Ovary (tissue), 9 donors: ENCODE results near the gene FRY. TPM values are rescaled to one million over a fixed set of nuclear protein-coding genes. Genes with fewer than 3 reads are reported as not detected.

Experiments
- DNase-seq, 5 donors: peaks; one replicate each; pipeline ENCODE4 v3.0.0-alpha.2; 2019 to 2020
- H3K27ac ChIP-seq, 2 donors: fragments of 200-600 bp; one replicate each; pipeline versions ENCODE4 v1.5.1 to v1.8.0; 2019 to 2022
- H3K27me3 ChIP-seq: fragments of 200-600 bp; one replicate; pipeline ENCODE4 v1.8.0; 2022
- H3K36me3 ChIP-seq: fragments of 200-600 bp; sonication (generic); one replicate; pipeline ENCODE4 v1.5.1; 2019
- H3K4me1 ChIP-seq: one replicate; pipeline ENCODE4 v1.8.1; 2013; ENCODE audit warnings: mild to moderate bottlenecking, moderate library complexity; ENCODE audit not compliant: insufficient read depth
- H3K4me3 ChIP-seq: fragments of 200-600 bp; sonication (generic); one replicate; pipeline ENCODE4 v1.5.1; 2017
- H3K9me3 ChIP-seq, 2 donors: fragments of 200-600 bp in 1 of 2; sonication (generic) in 1 of 2; one replicate each; pipeline versions ENCODE4 v1.5.1 to v1.8.1; 2013 to 2019; ENCODE audit warnings: mild to moderate bottlenecking in 1 of 2, moderate library complexity in 1 of 2
- CTCF ChIP-seq, 3 donors: fragments of 450-650 bp in 2 of 3; fragments of 200-600 bp in 1 of 3; IDR thresholded peaks; one replicate each; pipeline versions ENCODE4 v1.5.1 to v1.8.0; 2016 to 2022; ENCODE audit warnings: antibody characterized with exemption in 3 of 3, mild to moderate bottlenecking in 1 of 3
- EP300 ChIP-seq: sonication (generic); formaldehyde crosslinking; IDR thresholded peaks from one replicate; pipeline ENCODE4 v1.6.1; 2017; ENCODE audit warnings: antibody characterized with exemption
- POLR2A ChIP-seq: fragments of 450-650 bp; IDR thresholded peaks from one replicate; pipeline ENCODE4 v1.6.1; 2017; ENCODE audit warnings: antibody characterized with exemption, mild to moderate bottlenecking, moderate library complexity
- WGBS, 3 donors: extraction: QIAGEN DNeasy Blood & Tissue Kit in 1 of 3; methylation state at CpG; one replicate each; pipeline versions ENCODE4 v1.1.5 to v1.1.7; 2013 to 2017; 5-methylcytosine and 5-hydroxymethylcytosine counted together
- intact Hi-C, 4 donors: fragments of 100-400 bp; cut with DNase I; formaldehyde crosslinking; loops; one replicate each; pipeline versions ENCODE4 v1.11.0 to v1.15.1; 2022 to 2023
- polyA plus RNA-seq, 2 donors: library from polyadenylated mRNA; stranded (reverse); fragments of 200-250 nt in 1 of 2; fragments of 350-450 nt in 1 of 2; fragmentation: Illumina TruSeq in 1 of 2; extraction: RNeasy Lipid Tissue Mini Kit (QIAGEN cat#74804) in 1 of 2; gene quantifications; one replicate each; pipeline ENCODE4 v1.2.3, GENCODE V29; 2013 to 2014
- total RNA-seq, 7 donors: library from RNA; depleted of rRNA in 2 of 7; stranded (reverse); fragments of >200 nt in 2 of 7; fragmentation: NEBNext Ultra II Directional in 3 of 7; extraction: Animal tissue kit (Norgen Biotek cat#: 25700) in 3 of 7; gene quantifications; one replicate each; pipeline versions ENCODE4 v1.1.0 to v1.2.4, GENCODE V29; 2016 to 2023
- donor health status: DM: no; HTN: no; CAD: no; lungs with moderate emphysema.
- donor health status: DM: no; HTN: no; CAD: no.
- donor health status: Bipolar disorder and iron deficiency.
- donor health status: DM: yes; HTN: yes; CAD: no.
- donor health status: DM: no; HTN: no; CAD: no.
- donor health status: DM: yes; HTN: yes; CAD: no.

Gene FRY
- total and polyA plus RNA-seq, 9 donors, result 11.6 to 36.7 (median 19.4) TPM

- 18 to 44% (median 33%) methylated on average over 1 of the region's 1 CpG for WGBS, 3 donors
- H3K36me3 ChIP-seq, result no peaks in the 10 kb centered on the region
- no peaks in the 10 kb centered on the region for H3K27me3 ChIP-seq
- H3K4me3 ChIP-seq, result no peak overlapping the region
- intact Hi-C loops, result no loop called here
- peak overlapping the region in 1 of 2 donors; percentile 43 for H3K27ac ChIP-seq
- H3K9me3 ChIP-seq, result no peaks in the 10 kb centered on the region
- H3K4me1 ChIP-seq, result peaks cover 5% of the 10 kb centered on the region
- no peak for DNase-seq
- TF ChIP-seq CTCF (IDR thresholded peaks at IDR 0.05) (no peak), EP300 (no peak), POLR2A (no peak)
Measured at GRCh38 chr13:32150239-32150638, 118.7 kb downstream of the FRY start.

DNA sequence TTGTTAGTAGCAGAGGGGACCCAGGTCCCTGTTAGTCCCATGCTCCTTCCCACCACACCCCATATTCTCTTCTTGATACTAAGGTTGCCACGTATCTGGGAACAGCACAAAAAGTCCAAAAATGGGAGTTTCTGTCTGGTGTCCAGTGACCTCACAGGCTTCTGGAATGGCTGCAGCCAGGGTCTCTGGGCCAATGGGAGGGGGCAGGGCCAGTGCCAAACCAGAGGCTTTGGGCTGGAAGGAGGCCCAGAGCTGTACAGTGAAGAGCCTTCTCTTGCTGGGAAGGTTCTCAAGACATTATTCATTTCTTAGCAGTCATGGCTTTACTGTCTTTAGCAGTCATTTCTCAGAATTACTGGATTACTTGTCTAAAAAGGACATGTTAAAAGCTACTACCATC, 119.2 kb downstream of the FRY start:
- H3K4me3 ChIP-seq, result no peak overlapping the region
- H3K27ac ChIP-seq, result peak overlapping the region in 1 of 2 donors; percentile 43
- intact Hi-C loops, result no loop called here
- H3K9me3 ChIP-seq, result no peaks in the 10 kb centered on the region
- WGBS, 3 donors, result 0 to 14% (median 0%) methylated on average over 1 of the region's 1 CpG
- peak; percentile 59 to 82 (median 78) for DNase-seq
- no peaks in the 10 kb centered on the region for H3K27me3 ChIP-seq
- peaks cover 5% of the 10 kb centered on the region for H3K4me1 ChIP-seq
- TF ChIP-seq EP300 (peak; percentile 50), POLR2A (no peak)
- no peaks in the 10 kb centered on the region for H3K36me3 ChIP-seq

DNA sequence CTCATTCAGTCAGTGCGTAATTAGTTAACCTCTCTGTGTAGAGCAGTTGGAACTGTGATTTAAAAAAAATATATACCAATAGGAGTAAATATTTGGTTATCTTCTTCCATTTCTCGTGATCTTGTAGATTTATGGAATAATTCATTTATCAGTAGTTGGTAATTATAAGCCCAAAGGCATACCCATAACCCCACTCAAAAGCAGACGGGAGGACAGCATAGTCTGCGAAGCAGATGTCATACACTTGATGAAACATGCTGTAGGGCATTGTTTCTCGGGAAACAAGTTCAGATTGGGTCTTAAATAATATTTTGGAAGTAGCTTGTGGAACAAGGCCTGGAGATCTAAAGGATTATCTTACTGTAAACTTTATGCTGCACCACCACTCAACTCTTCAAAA, 119.7 kb downstream of the FRY start:
- intact Hi-C loops, result no loop called here

GRCh38 chr13:32153056-32153455, 121.5 kb downstream of the FRY start:
- Histone ChIP-seq H3K27ac (no peak overlapping the region), H3K9me3 (no peaks in the 10 kb centered on the region), H3K27me3 (no peaks in the 10 kb centered on the region), H3K4me3 (no peak overlapping the region), H3K36me3 (no peaks in the 10 kb centered on the region), H3K4me1 (peaks cover 5% of the 10 kb centered on the region)
- 33 to 55% (median 54%) methylated on average over 3 of the region's 3 CpGs for WGBS, 3 donors
- intact Hi-C loops, result no loop called here
- no peak for DNase-seq
- no peak for TF ChIP-seq EP300
- TF ChIP-seq POLR2A, result no peak
- no peak for TF ChIP-seq CTCF (IDR thresholded peaks at IDR 0.05)

More for the DNA sequence above, 119.7 kb downstream of the FRY start:
- no peak for TF ChIP-seq EP300
- no peak for TF ChIP-seq POLR2A
- TF ChIP-seq CTCF (IDR thresholded peaks at IDR 0.05), result no peak
- H3K27me3 ChIP-seq, result no peaks in the 10 kb centered on the region
- peaks cover 5% of the 10 kb centered on the region for H3K4me1 ChIP-seq
- WGBS, 3 donors, result 72 to 93% (median 88%) methylated on average over 5 of the region's 5 CpGs
- H3K4me3 ChIP-seq, result no peak overlapping the region
- DNase-seq, result no peak
- H3K9me3 ChIP-seq, result no peaks in the 10 kb centered on the region
- no peaks in the 10 kb centered on the region for H3K36me3 ChIP-seq
- H3K27ac ChIP-seq, result no peak overlapping the region

- H3K4me1 ChIP-seq, result no peaks in the 10 kb centered on the region
- intact Hi-C loops, result no loop called here
- no peak for TF ChIP-seq CTCF (IDR thresholded peaks at IDR 0.05)
- no peak for TF ChIP-seq EP300
- no peaks in the 10 kb centered on the region for H3K36me3 ChIP-seq
- WGBS, 3 donors, result 20 to 25% (median 24%) methylated on average over 4 of the region's 4 CpGs
- no peaks in the 10 kb centered on the region for H3K9me3 ChIP-seq
- no peak overlapping the region for H3K4me3 ChIP-seq
- no peaks in the 10 kb centered on the region for H3K27me3 ChIP-seq
- H3K27ac ChIP-seq, result no peak overlapping the region
- DNase-seq, result no peak
Measured at GRCh38 chr13:32159137-32159869, 127.7 kb downstream of the FRY start.
